Measurements from ENCODE around the gene COX19. TPM values are rescaled to one million over a fixed set of nuclear protein-coding genes. Genes with fewer than 3 reads are reported as not detected.

Gene COX19
- total RNA-seq, 1 experiment from 2014 or later, result 14.4 TPM

GRCh38 chr7:988963-989529 lies 13.7 kb upstream of the COX19 start:
- H3K36me3 ChIP-seq (ENCODE audit: control insufficient read depth, insufficient read depth, low read length), result no peaks in the 10 kb centered on the region
- intact Hi-C loops (cut with micrococcal nuclease; ENCODE audit: unreplicated experiment), result no loop called here
- in situ Hi-C loops (cut with HindIII; ENCODE audit: low pct_unique_long_range_greater_than_20kb, low sequenced_read_pairs), result no loop called here
- BruUV-seq (replicated peaks), result no TSS peak
- no peaks in the 10 kb centered on the region for H3K27me3 ChIP-seq (ENCODE audit: control insufficient read depth, insufficient read depth, low read length)
- DNase-seq (ENCODE audit: low read depth, low spot score) (no peak), ATAC-seq (no peak)
- no peaks in the 10 kb centered on the region for H3K9me3 ChIP-seq (ENCODE audit: control insufficient read depth, insufficient read depth, low read depth, low read length)
- peaks cover 55% of the 10 kb centered on the region for H3K4me1 ChIP-seq (ENCODE audit: control insufficient read depth, insufficient read depth, low read length)
- ChIA-PET CTCF (no interaction called here), POLR2A (no interaction called here)
- no peak for TF ChIP-seq REST (IDR thresholded peaks at IDR 0.05; ENCODE audit: insufficient read depth in 1 of 2, low read depth in 2 of 2, low read length in 1 of 2)
- no peak for TF ChIP-seq TCF7L2 (IDR thresholded peaks at IDR 0.05; ENCODE audit: low read depth, low read length)
- TF ChIP-seq POLR2AphosphoS5 (IDR thresholded peaks at IDR 0.05; ENCODE audit: low read depth, low read length), result no peak
- no peak for TF ChIP-seq CTCF (IDR thresholded peaks at IDR 0.05)
- TF ChIP-seq SIN3A (IDR thresholded peaks at IDR 0.05; ENCODE audit: borderline replicate concordance, insufficient read depth, low read depth, low read length), result no peak
- no peak overlapping the region for H3K4me3 ChIP-seq (ENCODE audit: low read depth in 2 of 2, low read length in 2 of 2)
- no peak overlapping the region for H3K27ac ChIP-seq (ENCODE audit: low read length)

DNA sequence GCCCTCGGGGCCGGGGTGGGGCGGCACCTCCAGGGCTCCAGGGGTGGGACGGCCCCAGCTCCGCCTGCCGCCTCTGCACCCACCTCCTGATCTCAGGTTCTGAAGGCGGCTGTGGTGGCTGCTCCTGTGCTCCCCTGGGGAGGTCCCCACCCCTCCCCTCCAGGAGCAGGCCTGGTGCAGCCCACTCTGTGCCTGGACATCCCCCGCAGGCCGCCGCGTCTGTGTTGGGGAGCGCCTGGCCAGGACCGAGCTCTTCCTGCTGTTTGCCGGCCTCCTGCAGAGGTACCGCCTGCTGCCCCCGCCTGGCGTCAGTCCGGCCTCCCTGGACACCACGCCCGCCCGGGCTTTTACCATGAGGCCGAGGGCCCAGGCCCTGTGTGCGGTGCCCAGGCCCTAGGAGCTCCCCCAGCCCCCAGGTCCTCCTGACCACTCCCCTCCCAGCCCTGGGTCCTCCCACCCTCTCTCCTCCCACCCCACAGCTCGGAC lies 13.1 kb upstream of the COX19 start:
- Histone ChIP-seq H3K36me3 (ENCODE audit: control insufficient read depth, insufficient read depth, low read length) (no peaks in the 10 kb centered on the region), H3K9me3 (ENCODE audit: control insufficient read depth, insufficient read depth, low read depth, low read length) (no peaks in the 10 kb centered on the region), H3K4me3 (ENCODE audit: low read depth in 2 of 2, low read length in 2 of 2) (no peak overlapping the region; a peak in 1 of 4 replicates), H3K4me1 (ENCODE audit: control insufficient read depth, insufficient read depth, low read length) (peaks cover 52% of the 10 kb centered on the region), H3K27ac (ENCODE audit: low read length) (no peak overlapping the region), H3K27me3 (ENCODE audit: control insufficient read depth, insufficient read depth, low read length) (no peaks in the 10 kb centered on the region)
- CTCF ChIA-PET, result no interaction called here
- intact Hi-C loops (cut with micrococcal nuclease; ENCODE audit: unreplicated experiment), result no loop called here
- no TSS peak for BruUV-seq (replicated peaks)
- POLR2A ChIA-PET, result interaction anchor here (0.6 kb wide), 1 partner anchor 13 kb away, joined by 3 read pairs; the partner anchor contains the start of gene COX19
- DNase-seq (ENCODE audit: low read depth, low spot score) (no peak), ATAC-seq (peak; percentile 13)
- in situ Hi-C loops (cut with HindIII; ENCODE audit: low pct_unique_long_range_greater_than_20kb, low sequenced_read_pairs), result no loop called here
- TF ChIP-seq TCF7L2 (IDR thresholded peaks at IDR 0.05; ENCODE audit: low read depth, low read length), result no peak
- 0 out of 2 replicates have a peak, but pooled peaks have one; percentile 31 for TF ChIP-seq POLR2AphosphoS5 (IDR thresholded peaks at IDR 0.05; ENCODE audit: low read depth, low read length)

DNA sequence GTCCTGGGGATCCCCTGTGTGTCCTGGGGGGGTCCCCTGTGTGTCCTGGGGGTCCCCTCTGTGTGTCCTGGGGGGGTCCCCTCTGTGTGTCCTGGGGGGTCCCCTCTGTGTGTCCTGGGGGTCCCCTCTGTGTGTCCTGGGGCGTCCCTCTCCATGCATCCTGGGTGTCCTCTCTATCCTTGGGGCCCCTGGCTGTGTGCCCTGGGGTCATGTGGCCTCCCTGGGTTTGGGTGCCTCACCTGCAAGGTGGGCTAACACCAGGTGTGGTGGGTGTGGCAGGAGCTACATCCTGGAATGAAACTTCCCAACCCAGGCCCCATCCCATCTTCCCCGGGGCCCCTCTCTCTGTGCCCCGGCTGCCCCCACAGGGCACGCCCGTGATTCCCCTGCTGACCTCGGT lies 12.6 kb upstream of the COX19 start:
- no TSS peak for BruUV-seq (replicated peaks)
- in situ Hi-C loops (cut with HindIII; ENCODE audit: low pct_unique_long_range_greater_than_20kb, low sequenced_read_pairs) (no loop called here), intact Hi-C loops (cut with micrococcal nuclease; ENCODE audit: unreplicated experiment) (no loop called here)
- Histone ChIP-seq H3K9me3 (ENCODE audit: control insufficient read depth, insufficient read depth, low read depth, low read length) (no peaks in the 10 kb centered on the region), H3K36me3 (ENCODE audit: control insufficient read depth, insufficient read depth, low read length) (no peaks in the 10 kb centered on the region), H3K4me1 (ENCODE audit: control insufficient read depth, insufficient read depth, low read length) (peaks cover 47% of the 10 kb centered on the region), H3K27ac (ENCODE audit: low read length) (no peak overlapping the region), H3K27me3 (ENCODE audit: control insufficient read depth, insufficient read depth, low read length) (no peaks in the 10 kb centered on the region), H3K4me3 (ENCODE audit: low read depth in 2 of 2, low read length in 2 of 2) (no peak overlapping the region)
- ChIA-PET CTCF (no interaction called here), POLR2A (interaction anchor here (0.6 kb wide), 1 partner anchor 12 kb away, joined by 3 read pairs; the partner anchor contains the start of gene COX19)
- DNase-seq (ENCODE audit: low read depth, low spot score) (no peak), ATAC-seq (no peak)
- TF ChIP-seq CTCF (IDR thresholded peaks at IDR 0.05) (no peak), SIN3A (IDR thresholded peaks at IDR 0.05; ENCODE audit: borderline replicate concordance, insufficient read depth, low read depth, low read length) (no peak), REST (IDR thresholded peaks at IDR 0.05; ENCODE audit: insufficient read depth in 1 of 2, low read depth in 2 of 2, low read length in 1 of 2) (no peak), TCF7L2 (IDR thresholded peaks at IDR 0.05; ENCODE audit: low read depth, low read length) (no peak), POLR2AphosphoS5 (IDR thresholded peaks at IDR 0.05; ENCODE audit: low read depth, low read length) (no peak)

Data from Panc1 (cell line).